GM23338 (cell line): Measurements from ENCODE around the gene MRPL18. TPM values are rescaled to one million over a fixed set of nuclear protein-coding genes. Genes with fewer than 3 reads are reported as not detected.
A peak's percentile ranks its signal among the peaks of the same experiment; 100 is the strongest.

Experiments
- ATAC-seq: fragments of 200-7000 bp; cut with Tn5 transposase; 3 replicates; pipeline ENCODE4 v1.9.1; 2020
- DNase-seq: peaks from one replicate; pipeline ENCODE4 v3.0.0-alpha.2; 2015; ENCODE audit warnings: low spot score
- H2AFZ ChIP-seq: fragments of 200-600 bp; sonication (generic); 2 replicates; pipeline ENCODE4 v1.8.0; 2016; ENCODE audit warnings: antibody characterized with exemption, mild to moderate bottlenecking, moderate library complexity
- H3F3A ChIP-seq: fragments of 200-600 bp; sonication (generic); replicated peaks from 2 replicates; pipeline ENCODE4 v1.8.0; 2017; ENCODE audit warnings: antibody characterized with exemption, mixed run types, low read depth
- H3K27ac ChIP-seq: fragments of 200-600 bp; sonication (generic); 2 replicates; pipeline ENCODE4 v1.6.1; 2016; ENCODE audit warnings: low read depth
- H3K27me3 ChIP-seq: fragments of 200-600 bp; sonication (generic); 2 replicates; pipeline ENCODE4 v1.8.0; 2016; ENCODE audit warnings: mild to moderate bottlenecking, mixed run types, moderate library complexity; ENCODE audit not compliant: insufficient read depth
- H3K36me3 ChIP-seq: fragments of 200-600 bp; sonication (generic); 2 replicates; pipeline ENCODE4 v1.8.0; 2016; ENCODE audit warnings: mild to moderate bottlenecking; ENCODE audit not compliant: insufficient read depth
- H3K4me1 ChIP-seq: fragments of 200-600 bp; sonication (generic); 2 replicates; pipeline ENCODE4 v1.8.0; 2016; ENCODE audit warnings: mild to moderate bottlenecking, moderate library complexity; ENCODE audit not compliant: insufficient read depth
- H3K4me2 ChIP-seq: fragments of 200-600 bp; sonication (generic); 2 replicates; pipeline ENCODE4 v1.7.1; 2017; ENCODE audit warnings: mixed run types
- H3K4me3 ChIP-seq: fragments of 200-600 bp; sonication (generic); 2 replicates; pipeline ENCODE4 v1.6.1; 2016; ENCODE audit warnings: mixed run types
- H3K79me2 ChIP-seq: fragments of 200-600 bp; sonication (generic); replicated peaks from 2 replicates; pipeline ENCODE4 v1.8.0; 2017; ENCODE audit warnings: mild to moderate bottlenecking; ENCODE audit not compliant: insufficient read depth
- H3K9me2 ChIP-seq: fragments of 200-600 bp; sonication (generic); 2 replicates; pipeline ENCODE4 v1.8.0; 2017; ENCODE audit not compliant: insufficient read depth
- H4K20me1 ChIP-seq: fragments of 200-600 bp; sonication (generic); replicated peaks from 2 replicates; pipeline ENCODE4 v1.8.0; 2017; ENCODE audit warnings: mild to moderate bottlenecking; ENCODE audit not compliant: insufficient read depth
- H3K27ac Mint-ChIP-seq: 2 replicates; pipeline ENCODE4 v1.8.0; 2020; ENCODE audit warnings: inconsistent platforms, mild to moderate bottlenecking, moderate library complexity, mixed read lengths
- H3K27me3 Mint-ChIP-seq: 3 replicates; pipeline ENCODE4 v1.8.0; 2022; ENCODE audit warnings: low read depth, mild to moderate bottlenecking, moderate library complexity, mixed read lengths, inconsistent platforms; ENCODE audit not compliant: insufficient read depth, poor library complexity
- H3K36me3 Mint-ChIP-seq: 3 replicates; pipeline ENCODE4 v1.8.0; 2021; ENCODE audit warnings: low read depth, mild to moderate bottlenecking, inconsistent platforms, moderate library complexity, mixed read lengths
- H3K4me1 Mint-ChIP-seq: 3 replicates; pipeline ENCODE4 v1.8.0; 2020; ENCODE audit warnings: mild to moderate bottlenecking, inconsistent platforms, mixed read lengths
- H3K4me3 Mint-ChIP-seq: 3 replicates; pipeline ENCODE4 v1.8.0; 2021; ENCODE audit warnings: moderate library complexity, mild to moderate bottlenecking, inconsistent platforms, mixed read lengths
- H3K9me3 Mint-ChIP-seq: 3 replicates; pipeline ENCODE4 v1.8.0; 2020; ENCODE audit warnings: moderate library complexity, mild to moderate bottlenecking, inconsistent platforms, mixed read lengths
- ETS1 ChIP-seq: IDR thresholded peaks from 2 replicates; pipeline ENCODE4 v1.6.1; 2016; ENCODE audit warnings: antibody characterized with exemption
- EZH2 ChIP-seq: fragments of 200-600 bp; sonication (generic); IDR thresholded peaks from one replicate; pipeline ENCODE4 v1.8.0; 2017; ENCODE audit warnings: antibody characterized with exemption, mild to moderate bottlenecking, low read depth; ENCODE audit not compliant: unreplicated experiment
- EZH2phosphoT487 ChIP-seq: fragments of 200-600 bp; sonication (generic); IDR thresholded peaks from one replicate; pipeline ENCODE4 v1.8.1; 2018; ENCODE audit warnings: antibody characterized with exemption; ENCODE audit not compliant: unreplicated experiment
- NANOG ChIP-seq: IDR thresholded peaks from 2 replicates; pipeline ENCODE4 v1.6.1; 2016; ENCODE audit warnings: antibody characterized with exemption, borderline replicate concordance
- POLR2AphosphoS5 ChIP-seq: IDR thresholded peaks from 2 replicates; pipeline ENCODE4 v1.6.1; 2016; ENCODE audit warnings: antibody characterized with exemption, low read depth
- STAT1 ChIP-seq: IDR thresholded peaks from one replicate; pipeline ENCODE4 v1.6.1; 2016; ENCODE audit warnings: antibody characterized with exemption; ENCODE audit not compliant: unreplicated experiment
- ZNF114 ChIP-seq: fragments of 250-450 bp; sonication (Bioruptor Pico); IDR thresholded peaks from 2 replicates; pipeline ENCODE4 v1.5.0; 2020; ENCODE audit warnings: mild to moderate bottlenecking, moderate library complexity
- ZNF462 ChIP-seq: fragments of 250-450 bp; sonication (Bioruptor Pico); IDR thresholded peaks from 2 replicates; pipeline ENCODE4 v1.5.0; 2020; ENCODE audit warnings: mild to moderate bottlenecking, moderate library complexity
- polyA plus RNA-seq: library from polyadenylated mRNA; unstranded; fragments of >200 nt; fragmentation: Nextera tagmentation; extraction: Ambion mirVana; gene quantifications from 2 replicates; pipeline ENCODE4 v1.2.1, GENCODE V29; 2016
- total RNA-seq: library from RNA; depleted of rRNA; stranded (reverse); fragments of >200 nt; shearing (Covaris generic); gene quantifications from 2 replicates; pipeline ENCODE4 v1.2.3, GENCODE V29; 2014

MRPL18 gene
- total and polyA plus RNA-seq, 2 experiments from 2014 or later: 91.4 to 228 TPM

- Histone ChIP-seq H3K27ac (0 out of 2 replicates have a peak overlapping the region, but pooled peaks have one; percentile 7), H4K20me1 (peaks cover 39% of the 10 kb centered on the region)
- peaks cover 96% of the 10 kb centered on the region for H3K36me3 Mint-ChIP-seq
Observed at GRCh38 chr6:159778542-159779103, 11.6 kb upstream of the MRPL18 start.

More at GRCh38 chr6:159778542-159779103, 11.6 kb upstream of the MRPL18 start:
- Histone ChIP-seq H3F3A (peaks cover 34% of the 10 kb centered on the region), H3K79me2 (peaks cover 27% of the 10 kb centered on the region), H3K4me2 (no peak overlapping the region), H3K36me3 (peaks cover 85% of the 10 kb centered on the region), H3K9me2 (no peaks in the 10 kb centered on the region), H3K4me1 (no peaks in the 10 kb centered on the region), H2AFZ (no peak overlapping the region), H3K4me3 (no peak overlapping the region), H3K27me3 (no peaks in the 10 kb centered on the region)
- DNase-seq (no peak), ATAC-seq (no peak)
- Mint-ChIP-seq H3K4me3 (no peak overlapping the region), H3K4me1 (no peaks in the 10 kb centered on the region), H3K9me3 (no peaks in the 10 kb centered on the region), H3K27ac (no peak overlapping the region), H3K27me3 (peaks cover 9% of the 10 kb centered on the region)
- TF ChIP-seq ZNF114 (no peak), NANOG (no peak), EZH2phosphoT487 (no peak), POLR2AphosphoS5 (no peak), ZNF462 (no peak), ETS1 (no peak), STAT1 (no peak), EZH2 (no peak)
